Sigmoid colon (tissue), 7 donors: ENCODE data around the gene CPVL. TPM values are rescaled to one million over a fixed set of nuclear protein-coding genes. Genes with fewer than 3 reads are reported as not detected.

ENCODE experiments used
- DNase-seq: peaks from one replicate; pipeline ENCODE4 v3.0.0-alpha.2; 2019
- H3K27ac ChIP-seq, 4 donors: fragments of 200-600 bp; sonication (generic); one replicate each; pipeline ENCODE4 v1.5.1; 2016 to 2019; ENCODE audit warnings: mild to moderate bottlenecking in 1 of 4
- H3K27me3 ChIP-seq, 3 donors: fragments of 200-600 bp; sonication (generic); one replicate each; pipeline ENCODE4 v1.5.1; 2019; ENCODE audit warnings: mild to moderate bottlenecking in 1 of 3
- H3K36me3 ChIP-seq, 4 donors: fragments of 200-600 bp; sonication (generic); one replicate each; pipeline ENCODE4 v1.5.1; 2016 to 2019
- H3K4me1 ChIP-seq, 4 donors: fragments of 200-600 bp; sonication (generic); one replicate each; pipeline ENCODE4 v1.5.1; 2017 to 2019
- H3K4me3 ChIP-seq, 4 donors: fragments of 200-600 bp; sonication (generic); one replicate each; pipeline ENCODE4 v1.5.1; 2017 to 2019; ENCODE audit warnings: mild to moderate bottlenecking in 2 of 4, moderate library complexity in 1 of 4
- H3K9me3 ChIP-seq, 4 donors: fragments of 200-600 bp in 3 of 4; sonication (generic) in 3 of 4; one replicate each; pipeline versions ENCODE4 v1.5.1 to v1.6.1; 2013 to 2019
- EP300 ChIP-seq, 4 donors: sonication (generic); formaldehyde crosslinking; IDR thresholded peaks; one replicate each; pipeline ENCODE4 v1.6.1; 2017; ENCODE audit warnings: antibody characterized with exemption in 4 of 4
- POLR2A ChIP-seq, 2 donors: fragments of 450-650 bp; IDR thresholded peaks; one replicate each; pipeline ENCODE4 v1.6.1; 2016; ENCODE audit warnings: antibody characterized with exemption in 2 of 2, mild to moderate bottlenecking in 2 of 2, moderate library complexity in 2 of 2
- POLR2AphosphoS5 ChIP-seq, 4 donors: sonication (generic); formaldehyde crosslinking; IDR thresholded peaks; one replicate each; pipeline ENCODE4 v1.6.1; 2017; ENCODE audit warnings: antibody characterized with exemption in 4 of 4
- WGBS, 2 donors: extraction: QIAGEN DNeasy Blood & Tissue Kit; methylation state at CpG; one replicate each; pipeline ENCODE4 v1.1.7; 2013; 5-methylcytosine and 5-hydroxymethylcytosine counted together
- intact Hi-C: fragments of 100-400 bp; cut with DNase I; formaldehyde crosslinking; loops from one replicate; pipeline ENCODE4 v1.15.1; 2023
- polyA plus RNA-seq, 3 donors: library from polyadenylated mRNA; stranded (reverse); fragments of 200-250 nt; gene quantifications; one replicate each; pipeline ENCODE4 v1.2.3, GENCODE V29; 2013
- total RNA-seq, 4 donors: library from RNA; depleted of rRNA; stranded (reverse); fragments of >200 nt; gene quantifications; one replicate each; pipeline ENCODE4 v1.1.0, GENCODE V29; 2016
- TF ChIP-seq, protein P1 (sequence below), 4 experiments: fragments of 450-650 bp in 3 of 4; fragments of 200-600 bp in 1 of 4; IDR thresholded peaks; one replicate each; pipeline ENCODE4 v1.5.1; 2016 to 2019; ENCODE audit warnings: antibody characterized with exemption in 4 of 4, mild to moderate bottlenecking in 3 of 4, moderate library complexity in 2 of 4
- donor health status: healthy with polysubstance abuse.
- donor health status: Bipolar disorder and iron deficiency.
- donor health status: healthy.

Gene CPVL
- total and polyA plus RNA-seq, 7 donors = 5.4 to 38.8 (median 20.0) TPM

DNA sequence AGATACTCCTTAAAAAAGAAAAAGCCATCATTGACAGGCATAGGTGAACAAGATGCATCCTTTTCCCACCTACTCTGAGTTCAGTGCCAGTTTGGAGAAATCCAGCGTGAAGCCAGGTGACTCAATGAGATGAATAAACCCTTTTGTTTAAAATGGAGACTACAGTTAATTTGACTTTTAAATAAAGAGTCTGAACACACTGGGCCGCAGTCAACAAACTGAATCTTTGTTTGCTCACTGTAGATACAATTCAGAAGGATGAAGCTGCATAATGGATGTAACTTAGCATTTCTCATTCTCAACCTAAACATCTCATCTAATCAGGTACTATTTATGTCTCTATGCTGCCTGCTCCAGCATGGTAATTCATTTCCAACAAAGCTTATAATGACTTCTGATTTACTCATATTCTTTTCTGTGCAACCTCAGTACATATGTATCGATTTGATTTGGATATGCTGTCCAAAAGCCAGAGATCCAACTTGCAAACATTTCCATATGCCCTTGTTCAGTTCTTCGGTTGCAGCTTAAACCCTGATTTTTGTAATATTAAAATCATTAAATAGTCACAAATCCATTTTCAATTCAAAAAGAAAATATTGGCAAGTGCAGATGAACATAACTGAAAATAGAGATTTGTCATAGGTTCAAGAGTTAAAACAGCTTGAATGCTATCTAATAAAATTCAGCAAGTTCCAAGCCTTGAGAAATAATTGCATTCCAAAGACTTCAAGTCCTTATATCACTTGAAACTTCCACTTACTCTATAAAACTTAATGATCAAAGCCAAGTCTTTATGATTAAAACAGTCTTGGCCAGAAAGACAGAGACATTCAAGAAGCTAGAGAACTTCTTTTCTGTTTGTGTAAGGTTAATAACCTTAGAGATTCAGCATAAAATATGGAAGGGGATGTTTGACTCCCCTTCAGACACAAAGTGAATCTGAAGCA lies 67.8 kb downstream of the CPVL start:
- 90 to 96% methylated on average over 4 of the region's 4 CpGs for WGBS, 2 donors
- H3K4me3 ChIP-seq = no peak overlapping the region
- no peaks in the 10 kb centered on the region for H3K27me3 ChIP-seq
- no peaks in the 10 kb centered on the region for H3K36me3 ChIP-seq
- intact Hi-C loops = no loop called here
- no peak overlapping the region for H3K27ac ChIP-seq
- no peak for DNase-seq
- no peaks in the 10 kb centered on the region for H3K4me1 ChIP-seq
- no peaks in the 10 kb centered on the region for H3K9me3 ChIP-seq
- no peak for TF ChIP-seq EP300 (IDR thresholded peaks at IDR 0.05)

DNA sequence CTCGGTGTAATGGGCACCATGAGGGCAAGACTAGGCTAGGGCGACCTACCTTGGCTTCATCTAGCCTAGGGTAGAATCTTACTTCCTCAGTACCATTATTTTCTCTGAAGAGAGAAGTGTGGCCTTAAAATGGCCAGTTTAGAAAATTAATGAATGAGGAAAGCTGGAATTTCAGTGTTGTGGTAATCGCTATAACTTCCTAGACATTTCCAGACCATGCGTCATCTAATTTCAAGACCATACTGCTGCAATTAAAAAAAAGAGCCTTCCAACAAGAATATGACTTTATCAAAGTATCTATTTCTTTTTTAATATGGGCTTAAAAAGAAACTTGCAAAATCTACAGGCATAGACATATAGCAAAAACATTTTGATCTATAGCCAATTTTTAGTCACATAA lies 68.5 kb downstream of the CPVL start:
- Histone ChIP-seq H3K4me3 (no peak overlapping the region), H3K27ac (no peak overlapping the region), H3K36me3 (no peaks in the 10 kb centered on the region), H3K9me3 (no peaks in the 10 kb centered on the region), H3K4me1 (no peaks in the 10 kb centered on the region), H3K27me3 (no peaks in the 10 kb centered on the region)
- 95 to 98% methylated on average over 4 of the region's 4 CpGs for WGBS, 2 donors
- DNase-seq = no peak
- intact Hi-C loops = no loop called here
- TF ChIP-seq, protein P1, sequence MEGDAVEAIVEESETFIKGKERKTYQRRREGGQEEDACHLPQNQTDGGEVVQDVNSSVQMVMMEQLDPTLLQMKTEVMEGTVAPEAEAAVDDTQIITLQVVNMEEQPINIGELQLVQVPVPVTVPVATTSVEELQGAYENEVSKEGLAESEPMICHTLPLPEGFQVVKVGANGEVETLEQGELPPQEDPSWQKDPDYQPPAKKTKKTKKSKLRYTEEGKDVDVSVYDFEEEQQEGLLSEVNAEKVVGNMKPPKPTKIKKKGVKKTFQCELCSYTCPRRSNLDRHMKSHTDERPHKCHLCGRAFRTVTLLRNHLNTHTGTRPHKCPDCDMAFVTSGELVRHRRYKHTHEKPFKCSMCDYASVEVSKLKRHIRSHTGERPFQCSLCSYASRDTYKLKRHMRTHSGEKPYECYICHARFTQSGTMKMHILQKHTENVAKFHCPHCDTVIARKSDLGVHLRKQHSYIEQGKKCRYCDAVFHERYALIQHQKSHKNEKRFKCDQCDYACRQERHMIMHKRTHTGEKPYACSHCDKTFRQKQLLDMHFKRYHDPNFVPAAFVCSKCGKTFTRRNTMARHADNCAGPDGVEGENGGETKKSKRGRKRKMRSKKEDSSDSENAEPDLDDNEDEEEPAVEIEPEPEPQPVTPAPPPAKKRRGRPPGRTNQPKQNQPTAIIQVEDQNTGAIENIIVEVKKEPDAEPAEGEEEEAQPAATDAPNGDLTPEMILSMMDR (IDR thresholded peaks at IDR 0.05) = no peak
- TF ChIP-seq POLR2AphosphoS5 (IDR thresholded peaks at IDR 0.05) (no peak), POLR2A (IDR thresholded peaks at IDR 0.05) (no peak), EP300 (IDR thresholded peaks at IDR 0.05) (no peak)

DNA sequence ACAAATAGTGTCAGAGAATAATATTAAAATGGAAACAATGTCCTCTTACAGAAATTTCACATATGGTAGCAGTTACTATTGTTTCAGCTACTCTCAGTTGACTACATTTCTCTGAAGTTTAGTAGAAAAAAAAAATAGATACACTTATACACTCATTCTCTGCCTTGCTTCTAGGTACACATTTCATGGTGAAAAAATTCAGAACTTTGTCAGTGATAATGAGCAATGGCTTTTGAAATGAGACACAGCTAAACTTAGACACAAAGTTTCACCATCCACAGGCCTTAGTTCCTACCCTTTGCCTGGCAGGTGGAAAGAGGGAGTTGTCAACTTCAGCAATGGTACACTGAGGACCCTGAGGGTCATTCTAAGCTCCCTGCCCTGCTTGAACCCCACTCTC lies 69.2 kb downstream of the CPVL start:
- H3K27me3 ChIP-seq = no peaks in the 10 kb centered on the region
- intact Hi-C loops = no loop called here
- H3K36me3 ChIP-seq = no peaks in the 10 kb centered on the region
- no peaks in the 10 kb centered on the region for H3K4me1 ChIP-seq
- no peak overlapping the region for H3K4me3 ChIP-seq
- no peak overlapping the region for H3K27ac ChIP-seq
- TF ChIP-seq EP300 (IDR thresholded peaks at IDR 0.05) = no peak
- no peak for TF ChIP-seq POLR2AphosphoS5 (IDR thresholded peaks at IDR 0.05)
- no peak for TF ChIP-seq POLR2A (IDR thresholded peaks at IDR 0.05)
- TF ChIP-seq, protein P1 (IDR thresholded peaks at IDR 0.05) = no peak
- H3K9me3 ChIP-seq = no peaks in the 10 kb centered on the region
- DNase-seq = no peak

DNA sequence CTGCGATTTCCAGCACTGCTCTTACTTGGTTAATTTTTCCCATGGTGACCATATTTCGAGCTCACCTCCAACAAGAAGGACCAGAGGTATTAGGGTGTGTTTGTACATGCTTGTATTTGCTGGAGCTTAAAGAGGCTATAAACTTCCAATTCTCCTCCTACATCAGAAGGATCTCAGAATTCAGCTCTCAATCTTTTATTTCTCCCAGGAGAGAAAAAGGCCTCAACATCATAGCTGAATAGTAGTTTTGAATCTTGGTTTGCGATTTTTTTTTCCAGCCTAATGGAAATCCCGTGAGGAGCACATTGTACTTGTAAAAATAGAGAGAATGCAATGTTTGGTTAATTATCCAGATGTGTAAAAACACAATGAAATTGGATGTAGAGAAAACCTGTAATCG lies 69.7 kb downstream of the CPVL start:
- H3K27ac ChIP-seq = no peak overlapping the region
- no peaks in the 10 kb centered on the region for H3K27me3 ChIP-seq
- no peak overlapping the region for H3K4me3 ChIP-seq
- H3K4me1 ChIP-seq = no peaks in the 10 kb centered on the region
- 92 to 94% methylated on average over 5 of the region's 5 CpGs for WGBS, 2 donors
- intact Hi-C loops = no loop called here
- no peaks in the 10 kb centered on the region for H3K9me3 ChIP-seq
- TF ChIP-seq EP300 (IDR thresholded peaks at IDR 0.05) = no peak
- no peak for TF ChIP-seq POLR2A (IDR thresholded peaks at IDR 0.05)
- no peak for TF ChIP-seq POLR2AphosphoS5 (IDR thresholded peaks at IDR 0.05)
- TF ChIP-seq, protein P1 (IDR thresholded peaks at IDR 0.05) = no peak
- no peak for DNase-seq
- no peaks in the 10 kb centered on the region for H3K36me3 ChIP-seq

DNA sequence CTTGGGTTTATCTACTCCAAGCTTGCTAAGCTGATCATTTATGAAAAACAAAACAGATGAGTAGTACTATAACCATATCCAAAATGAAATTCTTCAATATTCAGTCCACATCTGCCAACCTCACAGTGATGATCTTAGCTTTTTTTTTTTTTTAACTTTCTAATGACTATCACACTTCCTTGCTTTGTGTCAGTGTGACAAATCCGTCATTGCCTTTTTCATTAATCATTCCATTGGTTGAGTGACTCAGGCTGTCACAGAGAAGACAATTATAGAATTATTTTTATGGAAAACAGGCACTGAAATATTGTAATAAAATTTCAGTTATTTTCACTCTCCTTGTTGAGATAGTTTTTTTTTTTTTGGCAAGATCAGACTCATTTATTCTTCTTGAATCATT lies 70.7 kb downstream of the CPVL start:
- no peak for TF ChIP-seq EP300 (IDR thresholded peaks at IDR 0.05)
- TF ChIP-seq POLR2AphosphoS5 (IDR thresholded peaks at IDR 0.05) = no peak
- TF ChIP-seq POLR2A (IDR thresholded peaks at IDR 0.05) = no peak
- TF ChIP-seq, protein P1 (IDR thresholded peaks at IDR 0.05) = no peak
- DNase-seq = no peak
- Histone ChIP-seq H3K4me1 (no peaks in the 10 kb centered on the region), H3K36me3 (no peaks in the 10 kb centered on the region), H3K27me3 (no peaks in the 10 kb centered on the region), H3K4me3 (no peak overlapping the region), H3K9me3 (no peaks in the 10 kb centered on the region), H3K27ac (no peak overlapping the region)
- intact Hi-C loops = no loop called here
- WGBS, 2 donors = 87 to 89% methylated on average over 1 of the region's 1 CpG
